H1 (cell line): Measurements from ENCODE around the gene ZSCAN16. TPM values are rescaled to one million over a fixed set of nuclear protein-coding genes. Genes with fewer than 3 reads are reported as not detected.
A peak's percentile ranks its signal among the peaks of the same experiment; 100 is the strongest.

Experiments
- CTCF ChIA-PET: fragments of 300-600 bp; sonication (Branson Sonifier 250); formaldehyde crosslinking; loops from one replicate; lab custom pipeline; 2021; ENCODE audit not compliant: partially characterized antibody; lab: Charles Lee
- POLR2A ChIA-PET: fragments of 300-600 bp; sonication (Branson Sonifier 250); formaldehyde crosslinking; loops from one replicate; lab custom pipeline; 2021; ENCODE audit warnings: inconsistent platforms; ENCODE audit not compliant: partially characterized antibody; lab: Charles Lee
- DNase-seq, 2 experiments: peaks; one replicate each; pipeline versions ENCODE4 v3.0.0 to v3.0.0-alpha.2; 2010 to 2022; ENCODE audit warnings: low spot score in 2 of 2, low read depth in 1 of 2, mixed read lengths in 1 of 2
- FAIRE-seq: peaks from 2 replicates; lab custom pipeline; 2011; peaks lifted over from hg19 to GRCh38; lab: Jason Lieb, UNC
- H2AFZ ChIP-seq: 2 replicates; pipeline ENCODE4 v1.8.1; 2012; ENCODE audit warnings: low read length, inconsistent platforms
- H2AK5ac ChIP-seq: 2 replicates; pipeline ENCODE4 v1.6.1; 2013; ENCODE audit warnings: low read depth, low read length
- H2BK120ac ChIP-seq: replicated peaks from 2 replicates; pipeline ENCODE3; 2013; ENCODE audit warnings: low read depth, low read length, inconsistent platforms
- H2BK12ac ChIP-seq: 2 replicates; pipeline ENCODE4 v1.6.1; 2013; ENCODE audit warnings: low read depth, low read length
- H2BK15ac ChIP-seq: 2 replicates; pipeline ENCODE4 v1.6.1; 2013; ENCODE audit warnings: low read length
- H2BK20ac ChIP-seq: 2 replicates; pipeline ENCODE4 v1.6.1; 2013; ENCODE audit warnings: low read length
- H2BK5ac ChIP-seq: 2 replicates; pipeline ENCODE4 v1.6.1; 2013; ENCODE audit warnings: low read depth, low read length
- H3K14ac ChIP-seq: 2 replicates; pipeline ENCODE4 v1.6.1; 2013; ENCODE audit warnings: inconsistent platforms; ENCODE audit not compliant: insufficient read length
- H3K18ac ChIP-seq: 2 replicates; pipeline ENCODE4 v1.6.1; 2013; ENCODE audit warnings: low read length; ENCODE audit errors: extremely low read depth
- H3K23ac ChIP-seq: 2 replicates; pipeline ENCODE4 v1.6.1; 2013; ENCODE audit warnings: inconsistent platforms; ENCODE audit not compliant: insufficient read length
- H3K23me2 ChIP-seq: 2 replicates; pipeline ENCODE4 v1.6.1; 2013; ENCODE audit warnings: low read depth, low read length
- H3K27ac ChIP-seq: 2 replicates; pipeline ENCODE4 v1.6.1; 2011; ENCODE audit warnings: low read depth, low read length, inconsistent platforms
- H3K27me3 ChIP-seq, 4 experiments: replicated peaks in 1 of 4; 1 replicate in 1 of 4; 2 replicates in 3 of 4; pipeline versions ENCODE4 v1.6.1 to v1.8.1; 2011 to 2013; ENCODE audit warnings: low read length in 3 of 4, mild to moderate bottlenecking in 3 of 4, inconsistent platforms in 2 of 4, mixed read lengths in 2 of 4, moderate library complexity in 1 of 4; ENCODE audit not compliant: control insufficient read depth in 3 of 4, insufficient read depth in 3 of 4; ENCODE audit errors: extremely low read depth in 1 of 4
- H3K36me3 ChIP-seq, 4 experiments: 2 replicates each; pipeline versions ENCODE4 v1.6.1 to v1.8.1; 2011 to 2013; ENCODE audit warnings: mild to moderate bottlenecking in 4 of 4, low read length in 3 of 4, moderate library complexity in 2 of 4, control low read depth in 1 of 4, inconsistent platforms in 1 of 4; ENCODE audit not compliant: insufficient read depth in 4 of 4, control insufficient read depth in 2 of 4
- H3K4ac ChIP-seq: replicated peaks from 2 replicates; pipeline ENCODE3; 2013; ENCODE audit warnings: low read length, low read depth, mixed read lengths, inconsistent platforms; ENCODE audit not compliant: insufficient read length
- H3K4me1 ChIP-seq, 4 experiments: replicated peaks in 1 of 4; 1 replicate in 1 of 4; 2 replicates in 3 of 4; pipeline versions ENCODE4 v1.6.1 to v1.8.1; 2011 to 2013; ENCODE audit warnings: low read length in 3 of 4, inconsistent platforms in 2 of 4, mixed read lengths in 1 of 4; ENCODE audit not compliant: insufficient read depth in 4 of 4, control insufficient read depth in 3 of 4
- H3K4me2 ChIP-seq, 2 experiments: 2 replicates each; pipeline versions ENCODE4 v1.6.1 to v1.8.1; 2011 to 2013; ENCODE audit warnings: low read depth in 2 of 2, low read length in 2 of 2, control low read depth in 1 of 2, inconsistent platforms in 1 of 2, mild to moderate bottlenecking in 1 of 2; ENCODE audit not compliant: insufficient read depth in 1 of 2
- H3K4me3 ChIP-seq, 4 experiments: fragments of 200-600, 300-600 bp in 1 of 4; sonication (generic), shearing (Covaris generic), sonication (Bioruptor Twin) in 1 of 4; 2 replicates each; pipeline versions ENCODE4 v1.5.1 to v1.8.1; 2011 to 2016; ENCODE audit warnings: low read length in 4 of 4, low read depth in 3 of 4, control low read depth in 2 of 4, inconsistent platforms in 2 of 4, mild to moderate bottlenecking in 2 of 4, mixed read lengths in 1 of 4, moderate library complexity in 1 of 4; ENCODE audit not compliant: insufficient read depth in 2 of 4; ENCODE audit errors: extremely low read depth in 1 of 4
- H3K56ac ChIP-seq: replicated peaks from 2 replicates; pipeline ENCODE3; 2013; ENCODE audit warnings: low read depth, mild to moderate bottlenecking, mixed read lengths, low read length, inconsistent platforms; ENCODE audit not compliant: insufficient read length
- H3K79me1 ChIP-seq: 2 replicates; pipeline ENCODE4 v1.6.1; 2013; ENCODE audit warnings: low read depth, low read length, control low read depth
- H3K79me2 ChIP-seq, 2 experiments: 2 replicates each; pipeline versions ENCODE4 v1.6.1 to v1.8.1; 2012 to 2013; ENCODE audit warnings: low read length in 2 of 2, mild to moderate bottlenecking in 2 of 2, inconsistent platforms in 1 of 2; ENCODE audit not compliant: insufficient read depth in 2 of 2, control insufficient read depth in 1 of 2
- H3K9ac ChIP-seq, 4 experiments: replicated peaks in 1 of 4; 1 replicate in 1 of 4; 2 replicates in 3 of 4; pipeline versions ENCODE4 v1.6.1 to v1.8.1; 2011 to 2013; ENCODE audit warnings: low read depth in 3 of 4, low read length in 3 of 4, control low read depth in 2 of 4, mild to moderate bottlenecking in 2 of 4, moderate library complexity in 2 of 4, inconsistent platforms in 1 of 4; ENCODE audit errors: extremely low read depth in 1 of 4
- H3K9me3 ChIP-seq, 2 experiments: 2 replicates each; pipeline versions ENCODE4 v1.6.1 to v1.8.1; 2012 to 2013; ENCODE audit warnings: mild to moderate bottlenecking in 2 of 2, moderate library complexity in 2 of 2, control low read depth in 1 of 2, inconsistent platforms in 1 of 2, low read depth in 1 of 2, low read length in 1 of 2, mixed read lengths in 1 of 2; ENCODE audit not compliant: insufficient read depth in 2 of 2
- H4K20me1 ChIP-seq, 2 experiments: replicated peaks in 1 of 2; 2 replicates each; pipeline versions ENCODE3 to v1.8.1; 2011 to 2013; ENCODE audit warnings: inconsistent platforms in 2 of 2, low read length in 2 of 2, mild to moderate bottlenecking in 1 of 2; ENCODE audit not compliant: insufficient read depth in 2 of 2, control insufficient read depth in 1 of 2
- H4K5ac ChIP-seq: 2 replicates; pipeline ENCODE4 v1.6.1; 2013; ENCODE audit warnings: low read length, low read depth, mixed read lengths, inconsistent platforms; ENCODE audit not compliant: insufficient read length
- H4K8ac ChIP-seq: 2 replicates; pipeline ENCODE4 v1.8.0; 2013; ENCODE audit warnings: mild to moderate bottlenecking, moderate library complexity, low read length, inconsistent platforms; ENCODE audit not compliant: insufficient read depth; ENCODE audit errors: extremely low read depth
- H4K91ac ChIP-seq: replicated peaks from 2 replicates; pipeline ENCODE3; 2013; ENCODE audit warnings: low read length, mixed read lengths, inconsistent platforms; ENCODE audit not compliant: insufficient read length
- ATF3 ChIP-seq: IDR thresholded peaks from 2 replicates; pipeline ENCODE4 v1.6.1; 2011; ENCODE audit warnings: low read depth, mild to moderate bottlenecking, low read length; ENCODE audit not compliant: insufficient read depth
- CREB1 ChIP-seq: IDR thresholded peaks from 2 replicates; pipeline ENCODE4 v1.6.1; 2012; ENCODE audit warnings: inconsistent platforms
- KDM4A ChIP-seq: IDR thresholded peaks from one replicate; pipeline ENCODE4 v1.7.1; 2012; ENCODE audit warnings: low read depth, mild to moderate bottlenecking, moderate library complexity, low read length, inconsistent platforms; ENCODE audit not compliant: severe bottlenecking
- KDM5A ChIP-seq: fragments of 200-600 bp; IDR thresholded peaks from 2 replicates; pipeline ENCODE4 v1.7.1; 2012; ENCODE audit warnings: mild to moderate bottlenecking, low read length, inconsistent platforms, mixed read lengths
- SIN3A ChIP-seq, 2 experiments: IDR thresholded peaks in 1 of 2; conservative IDR thresholded peaks in 1 of 2; 2 replicates each; pipeline ENCODE4 v1.6.1; 2011 to 2012; ENCODE audit warnings: low read length in 2 of 2, improper control_type of control experiment in 1 of 2, low read depth in 1 of 2, mild to moderate bottlenecking in 1 of 2
- SUZ12 ChIP-seq: fragments of 200-600 bp; sonication (generic); IDR thresholded peaks from 2 replicates; pipeline ENCODE4 v1.6.1; 2012; ENCODE audit warnings: mild to moderate bottlenecking, inconsistent platforms, low read length, moderate library complexity, mixed read lengths
- WGBS, 2 experiments: shearing (Covaris generic) in 1 of 2; methylation state at CpG; one replicate each; pipeline versions ENCODE4 v1.1.6 to v1.1.7; 2013 to 2015; ENCODE audit warnings: low lambda C conversion rate in 2 of 2, mixed read lengths in 2 of 2, inconsistent platforms in 1 of 2, low coverage in 1 of 2, missing lambda C conversion rate in 1 of 2; ENCODE audit not compliant: insufficient replicate concordance in 2 of 2, insufficient coverage in 1 of 2, insufficient read length in 1 of 2; ENCODE audit errors: extremely low coverage in 1 of 2, missing lambda C conversion rate in 1 of 2; 5-methylcytosine and 5-hydroxymethylcytosine counted together
- polyA plus RNA-seq, 7 experiments: library from polyadenylated mRNA; depleted of rRNA in 3 of 7; stranded (reverse) in 5 of 7; unstranded in 2 of 7; fragments of >200 nt in 5 of 7; fragments of 200-250 nt in 2 of 7; gene quantifications; 1 replicate in 5 of 7; 2 replicates in 1 of 7; 4 replicates in 1 of 7; pipeline versions ENCODE4 v1.2.1 to v1.2.3, GENCODE V29; 2011 to 2013; ENCODE audit warnings: missing spikeins in 2 of 7, mixed read lengths in 2 of 7
- total RNA-seq: library from RNA; stranded (reverse); fragmentation: NEBNext Ultra II Directional; extraction: Animal tissue kit (Norgen Biotek cat#: 25700); gene quantifications from 2 replicates; pipeline ENCODE4 v1.2.1, GENCODE V29; 2021
- TF ChIP-seq, protein P1 (sequence below): IDR thresholded peaks from 2 replicates; pipeline ENCODE4 v1.6.1; 2012; ENCODE audit warnings: inconsistent platforms

Gene ZSCAN16
- total and polyA plus RNA-seq, 2 of the 8 experiments (the other 6 are each of a cell fraction or from before 2014, with no cell fraction given), result 3.6 to 9.4 TPM

DNA sequence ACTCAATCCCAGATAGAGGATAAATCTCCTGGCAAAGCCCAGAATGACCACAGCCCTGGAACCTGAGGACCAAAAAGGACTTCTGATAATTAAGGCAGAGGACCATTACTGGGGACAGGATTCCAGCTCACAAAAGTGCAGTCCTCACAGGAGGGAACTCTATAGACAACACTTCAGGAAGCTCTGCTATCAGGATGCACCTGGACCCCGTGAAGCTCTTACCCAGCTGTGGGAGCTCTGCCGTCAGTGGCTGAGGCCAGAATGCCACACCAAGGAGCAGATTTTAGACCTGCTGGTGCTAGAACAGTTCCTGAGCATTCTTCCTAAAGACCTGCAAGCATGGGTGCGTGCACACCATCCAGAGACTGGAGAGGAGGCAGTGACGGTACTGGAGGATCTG is 992 bp downstream of the ZSCAN16 start:
- Histone ChIP-seq H3K4me1 (no peaks in the 10 kb centered on the region), H3K9me3 (no peaks in the 10 kb centered on the region), H3K23me2 (no peaks in the 10 kb centered on the region), H3K4me3 (peak overlapping the region in 2 of 4 experiments; percentile 62 to 77; a peak in 5 of 8 replicates), H2BK20ac (no peak overlapping the region), H2BK120ac (no peak overlapping the region), H3K36me3 (peaks cover 0 to 31% (median 18%) of the 10 kb centered on the region in 4 experiments; a peak in 7 of 8 replicates), H2BK5ac (no peak overlapping the region), H3K14ac (no peak overlapping the region), H3K18ac (no peak overlapping the region), H3K56ac (no peak overlapping the region), H3K27me3 (no peaks in the 10 kb centered on the region), H3K4me2 (peak overlapping the region; percentile 60 to 74; a peak in 2 of 4 replicates), H2AFZ (no peak overlapping the region), H4K20me1 (no peaks in the 10 kb centered on the region), H3K79me1 (no peaks in the 10 kb centered on the region), H4K91ac (no peak overlapping the region), H3K9ac (no peak overlapping the region), H3K23ac (no peak overlapping the region), H3K79me2 (peaks cover 0 to 19% of the 10 kb centered on the region in 2 experiments; a peak in 2 of 4 replicates), H2BK12ac (no peak overlapping the region), H3K4ac (no peak overlapping the region), H2BK15ac (no peak overlapping the region), H4K5ac (no peak overlapping the region), H4K8ac (no peak overlapping the region), H2AK5ac (no peak overlapping the region), H3K27ac (no peak overlapping the region)
- ChIA-PET CTCF (no interaction called here), POLR2A (interaction anchor here (0.9 to 5.2 kb wide), 5 partner anchors 8 to 94 kb away, joined by 3 to 48 read pairs (median 6); partner anchors contain the start of gene ZKSCAN8)
- WGBS, 2 experiments, result 93% methylated on average over 4 of the region's 4 CpGs; no CpG with 5 or more reads in 1 of the 2 experiments
- no peak for TF ChIP-seq KDM4A
- TF ChIP-seq CREB1, result no peak
- TF ChIP-seq, protein P1, sequence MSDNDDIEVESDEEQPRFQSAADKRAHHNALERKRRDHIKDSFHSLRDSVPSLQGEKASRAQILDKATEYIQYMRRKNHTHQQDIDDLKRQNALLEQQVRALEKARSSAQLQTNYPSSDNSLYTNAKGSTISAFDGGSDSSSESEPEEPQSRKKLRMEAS, result no peak
- TF ChIP-seq SIN3A (conservative IDR thresholded peaks at IDR 0.05 in 1 of 2, IDR thresholded peaks at IDR 0.05 in 1 of 2; ENCODE audit: low read depth in 1 of 2, low read length in 2 of 2), result no peak
- TF ChIP-seq ATF3, result no peak
- no peak for TF ChIP-seq KDM5A
- no peak for TF ChIP-seq SUZ12
- FAIRE-seq (no peak), DNase-seq (no peak)
